GM12872 (cell line): ENCODE measurements around the gene MAML2.

Experiments
- TF ChIP-seq, protein P1 (sequence below): IDR thresholded peaks from 3 replicates; pipeline ENCODE4 v1.5.1; 2011; ENCODE audit warnings: low read depth, mild to moderate bottlenecking, low read length, moderate library complexity; ENCODE audit not compliant: insufficient read depth

The MAML2 gene

GRCh38 chr11:96112192-96113128 lies 230.5 kb downstream of the MAML2 start:
- TF ChIP-seq, protein P1, sequence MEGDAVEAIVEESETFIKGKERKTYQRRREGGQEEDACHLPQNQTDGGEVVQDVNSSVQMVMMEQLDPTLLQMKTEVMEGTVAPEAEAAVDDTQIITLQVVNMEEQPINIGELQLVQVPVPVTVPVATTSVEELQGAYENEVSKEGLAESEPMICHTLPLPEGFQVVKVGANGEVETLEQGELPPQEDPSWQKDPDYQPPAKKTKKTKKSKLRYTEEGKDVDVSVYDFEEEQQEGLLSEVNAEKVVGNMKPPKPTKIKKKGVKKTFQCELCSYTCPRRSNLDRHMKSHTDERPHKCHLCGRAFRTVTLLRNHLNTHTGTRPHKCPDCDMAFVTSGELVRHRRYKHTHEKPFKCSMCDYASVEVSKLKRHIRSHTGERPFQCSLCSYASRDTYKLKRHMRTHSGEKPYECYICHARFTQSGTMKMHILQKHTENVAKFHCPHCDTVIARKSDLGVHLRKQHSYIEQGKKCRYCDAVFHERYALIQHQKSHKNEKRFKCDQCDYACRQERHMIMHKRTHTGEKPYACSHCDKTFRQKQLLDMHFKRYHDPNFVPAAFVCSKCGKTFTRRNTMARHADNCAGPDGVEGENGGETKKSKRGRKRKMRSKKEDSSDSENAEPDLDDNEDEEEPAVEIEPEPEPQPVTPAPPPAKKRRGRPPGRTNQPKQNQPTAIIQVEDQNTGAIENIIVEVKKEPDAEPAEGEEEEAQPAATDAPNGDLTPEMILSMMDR = no peak

DNA sequence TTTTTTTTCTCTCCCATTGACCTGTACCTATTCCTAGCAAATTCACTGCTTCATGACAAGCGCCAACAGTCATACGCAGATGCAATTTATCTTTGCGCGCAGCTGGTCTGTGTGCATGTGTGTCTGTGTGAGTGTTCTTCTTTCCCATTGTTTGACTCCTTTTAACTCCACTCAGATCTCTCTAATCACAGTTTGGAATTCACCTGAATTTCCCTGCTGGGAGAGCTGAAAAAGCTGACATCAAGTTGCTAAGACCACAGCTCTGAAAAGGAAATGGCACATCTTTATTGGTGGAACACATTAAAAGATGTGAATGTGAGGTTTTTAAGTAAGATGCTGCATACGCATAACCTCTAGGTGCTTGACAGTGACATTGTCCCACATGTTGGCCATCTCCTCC lies 231.7 kb downstream of the MAML2 start:
- TF ChIP-seq, protein P1 = no peak

GRCh38 chr11:96110302-96110701 lies 232.7 kb downstream of the MAML2 start:
- TF ChIP-seq, protein P1 = no peak

GRCh38 chr11:96109331-96110030 lies 233.5 kb downstream of the MAML2 start:
- TF ChIP-seq, protein P1 = no peak

GRCh38 chr11:96107143-96107824 lies 235.7 kb downstream of the MAML2 start:
- TF ChIP-seq, protein P1 = no peak

DNA sequence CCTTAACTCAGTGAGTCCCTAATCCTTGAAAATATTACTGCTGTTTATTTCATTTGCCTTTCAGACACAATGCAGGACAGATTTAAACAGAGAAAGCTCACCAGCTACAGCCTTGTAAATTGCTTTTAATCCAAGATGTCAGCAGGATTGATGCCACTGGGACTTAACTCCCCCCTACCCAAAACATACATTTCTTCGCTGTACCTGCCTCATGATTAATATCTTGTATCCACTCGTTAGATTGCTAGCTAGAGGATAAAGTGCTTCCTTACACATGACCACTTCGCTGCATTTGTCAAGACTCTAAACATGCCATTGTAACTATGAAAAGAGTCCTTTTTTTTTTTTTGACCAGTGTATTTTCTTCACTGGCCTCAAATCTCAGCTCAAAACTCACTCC lies 236.3 kb downstream of the MAML2 start:
- TF ChIP-seq, protein P1 = no peak

DNA sequence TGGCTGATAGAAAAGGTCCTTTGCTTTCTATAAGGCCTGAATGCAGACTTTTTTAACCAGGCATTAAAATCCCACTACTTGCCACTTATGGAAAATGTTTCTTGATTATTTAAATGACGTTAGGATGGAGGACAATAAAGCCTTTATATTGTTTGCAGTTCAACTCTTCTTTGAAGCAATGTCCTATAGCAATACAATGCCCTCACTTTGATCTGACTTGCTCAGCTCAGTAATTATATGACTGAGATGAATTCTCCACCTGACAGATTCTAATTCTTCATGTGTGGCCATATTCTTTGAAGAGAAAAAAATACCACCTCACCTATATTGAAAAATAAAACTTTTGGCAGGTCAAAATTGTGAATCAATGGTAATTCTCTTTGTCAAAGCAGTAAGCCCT lies 237.1 kb downstream of the MAML2 start:
- TF ChIP-seq, protein P1 = no peak
